GM10266 (cell line): ENCODE results near the gene IFT81.

ENCODE experiments used
- DNase-seq: peaks from one replicate; pipeline ENCODE4 v3.0.0; 2012; ENCODE audit errors: extremely low spot score
- CTCF ChIP-seq: IDR thresholded peaks from 2 replicates; pipeline ENCODE4 v1.5.1; 2012; ENCODE audit warnings: mild to moderate bottlenecking, low read depth; ENCODE audit not compliant: control insufficient read depth, insufficient read depth; ENCODE audit errors: missing control alignments

The IFT81 gene

DNA sequence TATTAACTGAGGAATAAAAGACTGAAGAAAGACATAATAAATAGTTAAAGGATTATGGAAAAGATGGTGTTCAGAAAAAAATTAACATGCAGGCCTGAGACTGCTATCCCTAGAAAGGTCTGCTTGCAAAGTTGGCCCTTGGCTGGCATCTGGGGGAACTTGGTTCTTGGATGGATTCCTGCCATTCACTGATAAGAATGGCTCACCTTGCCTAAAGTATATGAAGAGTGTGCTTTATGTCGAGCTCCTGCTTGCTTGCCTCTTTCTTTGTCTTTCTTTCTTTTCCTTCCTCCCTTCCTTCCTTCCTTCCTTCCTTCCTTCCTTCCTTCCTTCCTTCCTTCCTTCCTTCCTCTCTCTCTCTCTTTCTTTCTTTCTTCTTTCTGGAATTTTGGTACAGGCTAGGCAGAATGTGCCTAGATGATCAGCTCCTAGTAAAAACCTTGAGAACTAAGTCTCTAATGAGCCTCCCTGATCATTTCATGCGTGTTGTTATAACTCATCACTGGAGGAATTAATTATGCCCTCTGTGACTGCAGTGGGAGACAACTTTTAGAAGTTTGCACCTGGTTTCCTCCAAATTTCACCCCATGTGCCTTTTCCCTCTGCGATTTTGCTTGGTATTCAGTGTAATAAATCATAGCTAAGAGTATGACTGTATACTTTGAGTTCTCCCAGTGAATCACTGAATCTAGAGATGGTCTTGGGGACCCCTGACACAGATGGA lies 44.7 kb downstream of the IFT81 start:
- DNase-seq: no peak
- no peak for TF ChIP-seq CTCF

- DNase-seq: no peak
- no peak for TF ChIP-seq CTCF
These were observed 46.5 kb downstream of the IFT81 start for GRCh38 chr12:110170535-110171185.

- DNase-seq: no peak
- no peak for TF ChIP-seq CTCF
These were observed 47.0 kb downstream of the IFT81 start for GRCh38 chr12:110171186-110171538.

- no peak for DNase-seq
These were observed 47.5 kb downstream of the IFT81 start for GRCh38 chr12:110171636-110172035.

GRCh38 chr12:110174373-110174996 lies 50.3 kb downstream of the IFT81 start:
- TF ChIP-seq CTCF: no peak
- no peak for DNase-seq

More at GRCh38 chr12:110171636-110172035, 47.5 kb downstream of the IFT81 start:
- TF ChIP-seq CTCF: no peak

- no peak for TF ChIP-seq CTCF
These were observed 51.0 kb downstream of the IFT81 start for GRCh38 chr12:110175201-110175600.

GRCh38 chr12:110176745-110177144 lies 52.6 kb downstream of the IFT81 start:
- DNase-seq: no peak
- no peak for TF ChIP-seq CTCF

More at GRCh38 chr12:110175201-110175600, 51.0 kb downstream of the IFT81 start:
- DNase-seq: no peak
